DOHH2 (cell line): ENCODE results near the gene DIP2C.

Experiments used
- EZH2phosphoT487 ChIP-seq: fragments of 200-600 bp; sonication (generic); IDR thresholded peaks from 2 replicates; pipeline ENCODE4 v1.6.1; 2017; ENCODE audit warnings: borderline replicate concordance, mild to moderate bottlenecking, antibody characterized with exemption, low read length, moderate library complexity, mixed read lengths
- TF ChIP-seq, protein P1 (sequence below): fragments of 200-600 bp; sonication (generic); IDR thresholded peaks from one replicate; pipeline ENCODE4 v1.5.1; 2014; ENCODE audit warnings: antibody characterized with exemption, mild to moderate bottlenecking, low read depth, low read length; ENCODE audit not compliant: poor library complexity, severe bottlenecking

DNA sequence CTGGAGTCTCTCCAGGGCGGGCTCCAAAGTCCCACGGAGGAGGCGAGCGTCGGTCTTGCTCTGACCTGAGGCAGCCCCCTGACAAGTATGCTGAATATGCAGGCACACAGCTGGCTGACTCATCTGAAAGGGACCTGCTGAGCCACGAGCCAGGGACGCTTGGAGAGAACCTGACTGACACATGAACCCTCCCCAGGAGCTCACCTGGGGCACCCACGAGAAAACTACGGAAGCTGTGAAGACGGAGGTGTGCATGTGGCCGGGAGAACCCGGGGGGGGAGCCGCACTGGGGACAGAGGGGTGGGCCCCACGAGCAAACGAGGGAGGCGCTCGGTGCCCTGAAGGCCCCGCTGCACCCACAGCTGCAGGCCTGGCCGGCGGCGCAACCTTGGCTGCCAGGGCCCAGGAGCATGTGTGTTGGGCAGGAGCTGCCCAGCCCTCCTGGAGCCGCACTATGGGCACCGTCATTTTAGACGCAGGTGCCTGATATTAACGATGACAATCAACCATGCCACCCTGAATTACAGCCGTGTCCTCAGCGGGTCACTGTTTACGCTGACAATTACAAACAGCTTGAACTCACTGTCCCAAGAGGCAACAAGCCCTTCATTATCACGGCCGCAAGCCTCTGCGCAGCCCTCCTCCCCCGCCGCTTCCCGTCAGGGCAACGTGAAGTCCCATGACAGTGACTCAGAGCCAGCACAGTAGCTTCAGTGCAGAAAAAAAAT is 64.7 kb downstream of the DIP2C start:
- TF ChIP-seq, protein P1, sequence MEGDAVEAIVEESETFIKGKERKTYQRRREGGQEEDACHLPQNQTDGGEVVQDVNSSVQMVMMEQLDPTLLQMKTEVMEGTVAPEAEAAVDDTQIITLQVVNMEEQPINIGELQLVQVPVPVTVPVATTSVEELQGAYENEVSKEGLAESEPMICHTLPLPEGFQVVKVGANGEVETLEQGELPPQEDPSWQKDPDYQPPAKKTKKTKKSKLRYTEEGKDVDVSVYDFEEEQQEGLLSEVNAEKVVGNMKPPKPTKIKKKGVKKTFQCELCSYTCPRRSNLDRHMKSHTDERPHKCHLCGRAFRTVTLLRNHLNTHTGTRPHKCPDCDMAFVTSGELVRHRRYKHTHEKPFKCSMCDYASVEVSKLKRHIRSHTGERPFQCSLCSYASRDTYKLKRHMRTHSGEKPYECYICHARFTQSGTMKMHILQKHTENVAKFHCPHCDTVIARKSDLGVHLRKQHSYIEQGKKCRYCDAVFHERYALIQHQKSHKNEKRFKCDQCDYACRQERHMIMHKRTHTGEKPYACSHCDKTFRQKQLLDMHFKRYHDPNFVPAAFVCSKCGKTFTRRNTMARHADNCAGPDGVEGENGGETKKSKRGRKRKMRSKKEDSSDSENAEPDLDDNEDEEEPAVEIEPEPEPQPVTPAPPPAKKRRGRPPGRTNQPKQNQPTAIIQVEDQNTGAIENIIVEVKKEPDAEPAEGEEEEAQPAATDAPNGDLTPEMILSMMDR: no peak
- TF ChIP-seq EZH2phosphoT487: no peak
